Parathyroid adenoma (tissue), 2 donors: ENCODE data around the gene ACAP3.

Experiments
- H2AFZ ChIP-seq: fragments of 300-600 bp; sonication (generic); one replicate; pipeline ENCODE4 v1.7.0; 2017; ENCODE audit warnings: antibody characterized with exemption, mild to moderate bottlenecking
- H3K27ac ChIP-seq: fragments of 300-600 bp; sonication (generic); one replicate; pipeline ENCODE4 v1.7.0; 2017
- H3K27me3 ChIP-seq: fragments of 300-600 bp; sonication (generic); one replicate; pipeline ENCODE4 v1.7.0; 2017; ENCODE audit warnings: low read length; ENCODE audit not compliant: control insufficient read depth, insufficient read depth
- H3K36me3 ChIP-seq: fragments of 300-600 bp; sonication (generic); one replicate; pipeline ENCODE4 v1.7.0; 2017; ENCODE audit warnings: low read length; ENCODE audit not compliant: control insufficient read depth, insufficient read depth
- H3K4me1 ChIP-seq: fragments of 300-600 bp; sonication (generic); one replicate; pipeline ENCODE4 v1.7.0; 2017; ENCODE audit warnings: control low read depth
- H3K4me2 ChIP-seq: fragments of 300-600 bp; sonication (generic); one replicate; pipeline ENCODE4 v1.7.0; 2017; ENCODE audit warnings: low read length
- H3K4me3 ChIP-seq: fragments of 300-600 bp; sonication (generic); one replicate; pipeline ENCODE4 v1.7.0; 2017; ENCODE audit warnings: low read depth, low read length
- H3K79me2 ChIP-seq: fragments of 300-600 bp; sonication (generic); one replicate; pipeline ENCODE4 v1.7.0; 2017; ENCODE audit warnings: control low read depth
- H3K9ac ChIP-seq: fragments of 300-600 bp; sonication (generic); one replicate; pipeline ENCODE4 v1.7.0; 2017; ENCODE audit warnings: mild to moderate bottlenecking
- H3K9me3 ChIP-seq: fragments of 300-600 bp; sonication (generic); one replicate; pipeline ENCODE4 v1.7.0; 2017; ENCODE audit warnings: low read length; ENCODE audit not compliant: control insufficient read depth
- TF ChIP-seq, protein P1 (sequence below): fragments of 300-600 bp; sonication (generic); IDR thresholded peaks from one replicate; pipeline ENCODE4 v1.7.0; 2017; ENCODE audit warnings: antibody characterized with exemption, mild to moderate bottlenecking
- donor health status: primary hyperparathyroidism.

The ACAP3 gene

DNA sequence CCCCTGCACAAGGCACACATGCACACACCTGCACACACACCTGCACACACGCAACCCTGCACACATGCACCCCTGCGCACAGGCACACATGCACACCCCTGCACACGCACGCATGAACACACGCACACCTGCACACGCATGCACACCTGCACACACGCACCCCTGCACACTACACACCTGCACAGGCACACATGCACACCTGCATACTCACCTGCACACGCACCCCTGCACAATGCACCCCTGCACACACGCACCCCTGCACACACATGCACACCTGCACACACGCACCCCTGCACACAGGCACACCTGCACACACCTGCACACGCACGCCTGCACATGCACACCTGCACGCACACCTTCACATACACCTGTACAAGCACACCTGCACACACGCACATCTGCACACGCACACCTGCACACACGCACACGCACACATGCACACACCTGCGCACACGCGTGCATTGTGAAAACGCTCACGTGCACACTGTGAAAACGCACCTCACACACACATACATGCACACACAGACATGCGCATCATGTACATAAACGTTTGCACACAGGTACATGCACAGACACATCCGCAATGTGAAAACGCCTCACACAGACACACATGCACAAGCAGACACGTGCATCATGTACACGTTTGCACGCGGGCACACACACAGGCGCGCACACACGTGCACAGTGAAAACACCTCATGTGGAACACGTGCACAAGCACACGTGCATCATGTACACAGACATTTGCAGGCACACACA, 33.2 kb upstream of the ACAP3 start:
- Histone ChIP-seq H3K36me3 (no peaks in the 10 kb centered on the region), H2AFZ (no peak overlapping the region), H3K4me2 (no peak overlapping the region), H3K79me2 (peaks cover 8% of the 10 kb centered on the region), H3K4me1 (no peaks in the 10 kb centered on the region), H3K27me3 (no peaks in the 10 kb centered on the region), H3K4me3 (no peak overlapping the region), H3K27ac (no peak overlapping the region), H3K9me3 (no peaks in the 10 kb centered on the region), H3K9ac (no peak overlapping the region)
- TF ChIP-seq, protein P1, sequence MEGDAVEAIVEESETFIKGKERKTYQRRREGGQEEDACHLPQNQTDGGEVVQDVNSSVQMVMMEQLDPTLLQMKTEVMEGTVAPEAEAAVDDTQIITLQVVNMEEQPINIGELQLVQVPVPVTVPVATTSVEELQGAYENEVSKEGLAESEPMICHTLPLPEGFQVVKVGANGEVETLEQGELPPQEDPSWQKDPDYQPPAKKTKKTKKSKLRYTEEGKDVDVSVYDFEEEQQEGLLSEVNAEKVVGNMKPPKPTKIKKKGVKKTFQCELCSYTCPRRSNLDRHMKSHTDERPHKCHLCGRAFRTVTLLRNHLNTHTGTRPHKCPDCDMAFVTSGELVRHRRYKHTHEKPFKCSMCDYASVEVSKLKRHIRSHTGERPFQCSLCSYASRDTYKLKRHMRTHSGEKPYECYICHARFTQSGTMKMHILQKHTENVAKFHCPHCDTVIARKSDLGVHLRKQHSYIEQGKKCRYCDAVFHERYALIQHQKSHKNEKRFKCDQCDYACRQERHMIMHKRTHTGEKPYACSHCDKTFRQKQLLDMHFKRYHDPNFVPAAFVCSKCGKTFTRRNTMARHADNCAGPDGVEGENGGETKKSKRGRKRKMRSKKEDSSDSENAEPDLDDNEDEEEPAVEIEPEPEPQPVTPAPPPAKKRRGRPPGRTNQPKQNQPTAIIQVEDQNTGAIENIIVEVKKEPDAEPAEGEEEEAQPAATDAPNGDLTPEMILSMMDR: no peak

DNA sequence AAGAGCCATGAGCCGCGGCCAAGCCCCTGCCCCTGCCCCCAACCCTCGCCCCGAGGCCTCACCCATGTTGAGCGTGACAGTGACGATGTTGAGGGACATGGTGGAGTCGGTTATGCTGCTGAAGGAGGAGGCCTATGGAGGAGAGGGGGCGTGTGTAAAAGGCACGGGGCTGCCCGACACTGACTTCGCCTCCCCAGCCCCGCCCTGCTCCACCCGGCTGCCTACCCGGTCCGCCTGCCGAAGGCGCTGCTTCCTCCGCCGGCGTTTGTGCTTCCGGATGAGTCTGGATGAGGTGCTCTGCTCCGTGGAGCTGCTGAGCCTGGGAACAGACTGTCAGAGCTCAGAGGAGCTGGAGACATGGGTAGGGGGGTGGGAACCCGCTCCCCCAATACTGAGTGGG, 32.5 kb upstream of the ACAP3 start:
- Histone ChIP-seq H3K9ac (no peak overlapping the region), H3K27me3 (no peaks in the 10 kb centered on the region), H3K9me3 (no peaks in the 10 kb centered on the region), H2AFZ (no peak overlapping the region), H3K79me2 (peaks cover 5% of the 10 kb centered on the region), H3K4me3 (no peak overlapping the region), H3K27ac (no peak overlapping the region), H3K36me3 (no peaks in the 10 kb centered on the region), H3K4me1 (no peaks in the 10 kb centered on the region), H3K4me2 (no peak overlapping the region)
- TF ChIP-seq, protein P1: no peak

DNA sequence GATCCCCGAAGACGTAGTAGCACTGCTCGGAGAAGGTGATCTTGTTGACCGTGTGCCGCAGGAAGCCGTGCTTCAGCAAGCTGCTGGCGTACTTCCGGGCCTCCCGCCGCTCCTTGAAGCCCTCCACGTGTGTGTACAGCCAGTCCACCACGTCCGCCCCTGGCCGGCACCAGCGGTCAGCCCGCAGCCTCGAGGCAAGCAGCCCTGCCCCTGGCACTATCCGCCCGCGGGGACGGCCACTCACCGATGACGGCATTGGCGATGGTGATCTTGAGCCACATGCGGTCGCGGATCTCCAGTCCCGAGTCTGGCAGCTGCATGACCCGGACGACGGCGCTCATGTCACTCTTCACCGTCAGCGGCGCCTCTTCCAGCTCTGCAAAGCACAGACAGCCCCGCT, 30.5 kb upstream of the ACAP3 start:
- no peaks in the 10 kb centered on the region for H3K36me3 ChIP-seq
- no peak overlapping the region for H3K4me3 ChIP-seq
- H3K9me3 ChIP-seq: no peaks in the 10 kb centered on the region
- no peaks in the 10 kb centered on the region for H3K4me1 ChIP-seq
- no peak overlapping the region for H3K4me2 ChIP-seq
- H3K27ac ChIP-seq: no peak overlapping the region
- H3K27me3 ChIP-seq: no peaks in the 10 kb centered on the region
- TF ChIP-seq, protein P1: no peak
- no peak overlapping the region for H3K9ac ChIP-seq
- H2AFZ ChIP-seq: no peak overlapping the region
- H3K79me2 ChIP-seq: peaks cover under 1% of the 10 kb centered on the region

DNA sequence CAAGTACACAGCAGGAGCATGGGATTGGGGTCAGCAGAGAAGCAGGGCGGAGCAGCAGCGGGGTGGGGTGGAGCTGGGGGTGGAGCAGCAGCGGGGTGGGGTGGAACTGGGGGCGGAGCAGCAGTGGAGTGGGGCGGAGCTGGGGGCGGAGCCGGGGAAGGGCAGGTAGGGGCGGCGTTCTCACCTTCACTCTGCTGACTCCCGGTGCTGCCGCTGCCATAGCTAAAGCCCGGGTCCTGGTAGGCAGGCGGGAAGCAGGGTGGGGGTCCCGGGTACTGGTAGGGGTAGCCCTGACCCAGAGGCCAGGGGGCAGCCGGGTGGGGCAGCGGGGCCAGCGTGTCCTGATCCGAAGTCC, 30.0 kb upstream of the ACAP3 start:
- Histone ChIP-seq H3K4me1 (no peaks in the 10 kb centered on the region), H3K9me3 (no peaks in the 10 kb centered on the region), H3K4me2 (no peak overlapping the region), H3K4me3 (no peak overlapping the region), H3K27ac (no peak overlapping the region), H3K27me3 (no peaks in the 10 kb centered on the region), H2AFZ (no peak overlapping the region), H3K79me2 (no peaks in the 10 kb centered on the region), H3K36me3 (no peaks in the 10 kb centered on the region), H3K9ac (no peak overlapping the region)
- TF ChIP-seq, protein P1: no peak
